ENCODE data around the gene SAMD3. TPM values are rescaled to one million over a fixed set of nuclear protein-coding genes. Genes with fewer than 3 reads are reported as not detected.

Gene SAMD3
- total RNA-seq, 4 donors from 2014 or later: 1.3 to 3.3 (median 1.8) TPM

DNA sequence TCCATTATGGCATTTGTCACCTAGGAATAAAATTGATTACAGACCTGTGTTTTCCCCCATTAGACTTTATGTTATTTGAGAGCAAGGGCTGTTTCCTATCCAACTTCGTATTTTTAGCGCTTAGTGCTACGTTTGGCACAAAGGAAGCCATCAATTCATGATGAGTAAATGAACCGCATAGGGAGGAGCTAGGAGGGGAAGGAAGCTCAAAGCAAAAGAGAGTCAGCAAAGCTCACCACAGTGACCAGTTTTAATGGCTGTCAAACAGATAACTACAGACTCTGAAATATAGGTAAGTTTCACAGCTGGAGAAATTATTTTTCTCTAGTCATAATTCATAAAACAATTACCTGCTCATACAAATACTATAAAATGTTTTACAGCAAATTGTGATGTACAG, 6.9 kb upstream of the SAMD3 start:
- DNase-seq (ENCODE audit: low spot score): no peak
- no peak for ATAC-seq (ENCODE audit: low FRiP score)
- TF ChIP-seq CTCF (IDR thresholded peaks at IDR 0.05): no peak

DNA sequence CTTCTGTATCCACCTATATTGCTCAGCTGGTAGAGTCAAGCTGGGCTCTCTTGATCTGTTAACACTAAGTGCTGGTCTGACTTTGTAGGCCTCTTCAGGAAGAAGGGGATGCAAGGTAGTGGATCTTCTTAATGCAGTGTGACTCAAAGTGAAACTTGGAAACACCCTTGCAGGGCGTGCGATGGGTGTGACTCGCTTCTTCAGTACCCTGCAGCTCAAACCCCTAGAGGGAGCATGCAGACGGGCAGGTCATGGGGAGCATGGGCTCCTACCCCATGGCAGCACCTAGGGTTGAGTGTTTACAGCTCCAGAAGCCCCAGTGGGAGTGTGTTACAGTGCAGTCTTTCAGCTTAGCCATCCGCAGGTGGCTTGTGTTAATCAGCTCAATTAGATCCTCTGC, 757 bp upstream of the SAMD3 start:
- DNase-seq (ENCODE audit: low spot score) (no peak), ATAC-seq (ENCODE audit: low FRiP score) (no peak)
- no peak for TF ChIP-seq CTCF (IDR thresholded peaks at IDR 0.05)

DNA sequence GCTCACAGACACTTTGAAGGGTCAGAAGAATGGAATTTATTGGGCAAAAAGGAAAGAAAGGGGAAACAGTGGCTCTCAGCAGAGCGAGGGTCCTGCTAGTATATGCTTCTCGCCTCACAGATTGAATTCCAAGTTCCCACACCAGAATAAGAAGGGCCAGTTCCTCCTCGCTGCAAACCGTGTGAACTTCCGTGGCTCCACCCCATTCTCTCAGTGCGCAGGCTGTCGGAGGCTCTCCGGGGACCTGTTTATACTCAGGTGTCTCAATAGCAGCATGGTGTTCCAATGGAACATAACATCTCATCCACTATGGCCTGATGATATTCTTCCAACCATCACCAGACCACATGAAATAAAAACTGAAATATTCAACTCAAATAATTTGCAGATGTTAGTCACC, 4.6 kb downstream of the SAMD3 start:
- no peak for DNase-seq (ENCODE audit: low spot score)
- no peak for ATAC-seq (ENCODE audit: low FRiP score)
- no peak for TF ChIP-seq CTCF (IDR thresholded peaks at IDR 0.05)

GRCh38 chr6:130216620-130217019, 6.1 kb downstream of the SAMD3 start:
- TF ChIP-seq CTCF (IDR thresholded peaks at IDR 0.05): no peak

DNA sequence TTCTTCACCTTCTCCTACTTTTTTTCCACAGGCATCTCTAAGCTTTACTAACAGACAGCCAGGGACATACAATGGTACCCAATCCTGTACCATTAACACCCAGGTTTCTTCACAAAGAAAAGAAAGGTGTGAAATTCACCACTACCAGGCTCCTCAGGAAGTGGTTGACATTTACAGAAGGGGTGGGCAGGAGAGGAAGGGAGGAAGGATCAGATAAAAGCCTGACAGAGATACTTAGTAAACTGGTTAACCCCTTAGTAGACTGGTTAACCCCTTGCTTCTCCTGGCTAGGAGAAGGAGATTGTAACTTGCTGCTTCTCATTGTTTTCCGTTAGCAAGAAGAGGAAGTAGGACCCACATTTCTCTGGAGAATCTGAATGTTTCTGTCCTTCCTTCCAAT, 7.2 kb downstream of the SAMD3 start:
- DNase-seq (ENCODE audit: low spot score) (no peak), ATAC-seq (ENCODE audit: low FRiP score) (no peak)
- no peak for TF ChIP-seq CTCF (IDR thresholded peaks at IDR 0.05)

More at GRCh38 chr6:130216620-130217019, 6.1 kb downstream of the SAMD3 start:
- ATAC-seq (ENCODE audit: low FRiP score) (no peak), DNase-seq (ENCODE audit: low spot score) (no peak)

DNA sequence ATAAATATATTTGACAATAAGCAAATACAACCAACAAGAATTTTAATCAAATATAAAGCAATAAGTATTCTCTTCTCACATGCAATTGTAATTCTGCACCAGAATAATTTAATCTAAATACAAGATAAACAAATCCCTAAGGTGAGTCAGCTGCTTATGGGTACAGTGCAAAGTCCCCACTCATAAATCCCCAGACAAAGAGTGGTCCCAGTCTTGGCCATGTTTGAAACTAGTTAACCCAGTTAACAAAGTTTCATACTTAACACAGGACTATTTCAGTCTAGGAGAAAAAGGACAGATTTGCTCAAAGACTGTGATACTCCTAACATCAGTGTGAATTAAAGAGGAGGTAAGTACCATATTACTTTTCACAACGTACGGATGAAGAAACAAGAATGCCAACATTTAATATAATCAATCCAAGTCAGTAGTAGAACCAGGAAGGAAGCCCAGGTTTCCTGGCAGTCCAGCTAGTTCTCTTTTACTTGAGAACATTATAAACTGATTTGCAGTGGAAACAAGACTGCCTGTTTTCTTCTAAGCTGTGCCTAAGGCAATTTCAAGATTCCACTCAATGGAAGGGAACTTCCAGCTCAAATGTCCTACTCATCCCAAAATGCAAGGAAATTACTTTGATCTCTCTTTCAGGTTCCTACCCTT, 10.4 kb downstream of the SAMD3 start:
- TF ChIP-seq CTCF (IDR thresholded peaks at IDR 0.05): no peak
- no peak for ATAC-seq (ENCODE audit: low FRiP score)
- DNase-seq (ENCODE audit: low spot score): no peak

DNA sequence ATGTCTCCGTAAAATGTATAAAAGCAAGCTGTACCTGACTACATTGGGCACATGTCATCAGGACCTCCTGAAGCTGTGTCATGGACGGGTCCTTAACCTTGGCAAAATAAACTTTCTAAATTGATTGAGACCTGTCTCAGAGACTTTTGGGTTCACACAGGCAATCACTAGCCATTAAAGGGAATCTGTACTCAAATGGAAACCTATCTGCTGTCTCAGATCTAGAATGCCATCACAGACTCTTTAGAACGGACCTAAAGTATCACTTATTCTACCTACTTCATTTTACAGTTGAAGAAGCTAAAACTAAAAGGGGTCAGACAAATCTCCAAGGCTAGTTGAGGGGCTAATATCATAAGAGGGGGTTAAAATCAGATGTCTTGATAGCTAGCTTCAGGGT, 11.1 kb downstream of the SAMD3 start:
- DNase-seq (ENCODE audit: low spot score) (no peak), ATAC-seq (ENCODE audit: low FRiP score) (no peak)
- TF ChIP-seq CTCF (IDR thresholded peaks at IDR 0.05): no peak

Data from omental fat pad (tissue), 4 donors.